ENCODE measurements around the gene BMERB1.

The BMERB1 gene

DNA sequence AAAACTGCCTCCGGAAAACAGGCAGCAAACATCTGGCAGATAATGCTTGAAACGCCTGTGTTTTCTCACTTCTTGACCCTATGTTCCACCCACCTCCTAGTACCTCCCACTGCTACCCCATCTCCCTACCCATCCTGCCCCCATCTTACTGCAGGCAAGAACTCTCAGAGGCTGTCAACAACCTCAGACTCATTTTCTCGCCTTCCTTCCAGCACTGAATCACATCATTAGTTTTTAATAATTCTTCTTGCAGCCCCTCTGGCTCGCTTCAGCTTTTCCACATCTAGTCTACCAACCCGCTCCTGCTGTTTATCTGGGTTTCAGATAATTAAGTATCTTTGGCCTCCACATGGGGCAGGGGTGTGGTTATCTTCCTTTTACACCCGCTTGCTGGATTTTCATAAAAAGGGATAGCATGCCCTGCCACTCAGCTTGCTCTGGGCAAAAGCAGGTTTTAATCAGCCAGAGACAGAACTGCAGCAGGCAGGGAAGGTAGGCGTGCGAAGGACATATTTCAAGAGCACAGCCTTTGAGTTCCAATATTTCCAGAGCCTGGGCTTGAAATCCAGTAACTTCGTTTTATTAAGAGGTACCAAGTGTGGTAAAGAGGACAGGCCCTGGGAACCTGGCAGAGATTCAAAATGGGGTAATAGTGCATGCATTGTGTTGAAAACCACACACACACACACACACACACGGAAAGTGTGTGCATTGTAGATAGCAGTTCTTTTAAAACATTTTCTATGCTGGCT is 87.5 kb downstream of the BMERB1 start:
- DNase-seq (ENCODE audit: low spot score in 2 of 2) (no peak), ATAC-seq (ENCODE audit: low read depth) (no peak)
- H3K4me1 Mint-ChIP-seq: peaks cover 18% of the 10 kb centered on the region
- H3K9me3 Mint-ChIP-seq: no peaks in the 10 kb centered on the region
- H3K4me3 Mint-ChIP-seq: no peak overlapping the region
- no peaks in the 10 kb centered on the region for H3K27me3 Mint-ChIP-seq
- no peak overlapping the region for H3K27ac Mint-ChIP-seq
- peaks cover 6% of the 10 kb centered on the region for H3K36me3 Mint-ChIP-seq

DNA sequence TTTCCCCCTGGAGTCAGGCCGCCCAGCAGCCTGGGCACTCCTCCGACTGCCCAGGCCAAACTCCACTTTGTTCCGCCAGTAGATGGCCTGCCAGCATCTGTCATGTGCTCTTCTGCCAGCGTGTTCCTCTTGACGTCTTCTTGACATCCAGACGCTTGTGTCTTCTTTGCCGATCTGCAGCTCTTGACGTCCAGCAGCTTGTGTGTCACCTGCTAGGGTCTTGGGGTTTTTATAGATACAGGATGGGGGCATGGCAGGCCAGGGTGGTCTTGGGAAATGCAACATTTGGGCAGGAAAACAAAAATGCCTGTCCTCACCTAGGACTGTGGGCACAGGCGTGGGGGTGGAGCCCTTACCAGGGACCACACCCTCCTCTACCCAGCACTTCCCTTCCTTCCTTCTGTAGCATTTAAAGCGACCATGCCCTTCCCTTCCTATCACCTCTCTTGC is 88.7 kb downstream of the BMERB1 start:
- Mint-ChIP-seq H3K9me3 (no peaks in the 10 kb centered on the region), H3K4me1 (peaks cover 14% of the 10 kb centered on the region), H3K27me3 (no peaks in the 10 kb centered on the region), H3K27ac (peak overlapping the region; percentile 87), H3K4me3 (peak overlapping the region; percentile 75), H3K36me3 (peaks cover 4% of the 10 kb centered on the region)
- DNase-seq (ENCODE audit: low spot score in 2 of 2) (no peak), ATAC-seq (ENCODE audit: low read depth) (peak; percentile 63)

DNA sequence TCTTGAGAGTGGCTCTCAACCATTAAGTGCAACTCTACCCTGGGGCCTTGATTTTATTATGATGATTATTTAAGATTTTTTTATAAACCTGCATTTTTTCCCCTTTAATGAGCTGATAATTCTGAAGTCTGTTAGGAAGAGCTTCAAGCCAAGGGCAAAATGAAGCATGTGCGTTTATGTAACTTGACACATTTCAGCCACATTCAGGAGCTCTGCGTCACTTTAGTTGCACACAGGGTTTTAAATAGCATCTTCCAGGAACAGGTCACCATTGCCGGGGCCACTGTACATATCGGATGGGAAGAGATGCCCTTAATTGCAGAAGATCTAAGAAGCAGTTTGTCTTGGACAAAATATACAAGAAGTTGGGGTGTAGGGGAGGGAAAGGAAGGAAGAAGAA is 89.6 kb downstream of the BMERB1 start:
- Mint-ChIP-seq H3K27ac (peak overlapping the region; percentile 62), H3K4me3 (no peak overlapping the region), H3K27me3 (no peaks in the 10 kb centered on the region), H3K9me3 (no peaks in the 10 kb centered on the region), H3K4me1 (peaks cover 14% of the 10 kb centered on the region), H3K36me3 (peaks cover 4% of the 10 kb centered on the region)
- DNase-seq (ENCODE audit: low spot score in 2 of 2): no peak
- no peak for ATAC-seq (ENCODE audit: low read depth)

DNA sequence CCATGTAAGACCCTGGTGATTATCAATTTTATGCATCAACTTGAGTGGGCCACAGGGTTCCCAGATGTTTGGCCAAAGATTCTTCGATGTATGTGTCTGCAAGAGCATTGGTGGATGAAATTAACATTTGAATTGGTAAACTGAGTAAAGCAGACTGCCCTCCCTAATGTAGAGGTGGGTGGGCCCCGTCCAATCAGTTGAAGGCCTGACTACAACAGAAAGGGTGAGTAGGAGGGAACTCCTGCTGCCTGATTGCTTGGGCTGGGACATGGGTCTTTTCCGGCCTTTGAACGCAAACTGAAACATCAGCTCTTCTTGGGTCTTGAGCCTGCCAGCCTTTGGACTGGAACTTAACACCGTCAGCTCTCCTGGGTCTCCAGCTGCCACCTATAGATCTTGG is 90.6 kb downstream of the BMERB1 start:
- no peaks in the 10 kb centered on the region for H3K27me3 Mint-ChIP-seq
- no peak for ATAC-seq (ENCODE audit: low read depth)
- DNase-seq (ENCODE audit: low spot score in 2 of 2): no peak
- H3K4me3 Mint-ChIP-seq: no peak overlapping the region
- peaks cover 14% of the 10 kb centered on the region for H3K4me1 Mint-ChIP-seq
- no peak overlapping the region for H3K27ac Mint-ChIP-seq
- H3K9me3 Mint-ChIP-seq: no peaks in the 10 kb centered on the region
- H3K36me3 Mint-ChIP-seq: peaks cover 4% of the 10 kb centered on the region

DNA sequence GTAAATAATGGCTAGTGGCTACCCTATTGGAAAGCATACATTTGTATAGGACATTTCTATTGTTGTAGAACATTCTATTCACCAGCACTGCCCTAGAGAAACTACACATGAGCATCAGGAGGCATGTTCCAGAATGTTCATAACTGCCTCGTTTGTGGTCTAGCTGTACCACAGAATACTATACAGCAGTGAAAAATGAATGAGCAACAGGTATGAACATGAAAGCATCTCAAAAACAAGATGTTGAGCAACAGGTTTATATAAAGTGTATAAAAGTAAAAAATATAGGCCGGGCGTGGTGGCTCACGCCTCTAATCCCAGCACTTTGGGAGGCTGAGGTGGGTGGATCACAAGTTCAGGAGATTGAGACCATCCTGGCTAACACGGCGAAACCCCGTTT is 91.7 kb downstream of the BMERB1 start:
- no peak overlapping the region for H3K4me3 Mint-ChIP-seq
- H3K27me3 Mint-ChIP-seq: no peaks in the 10 kb centered on the region
- H3K9me3 Mint-ChIP-seq: no peaks in the 10 kb centered on the region
- DNase-seq (ENCODE audit: low spot score in 2 of 2) (no peak), ATAC-seq (ENCODE audit: low read depth) (no peak)
- H3K36me3 Mint-ChIP-seq: peaks cover 2% of the 10 kb centered on the region
- H3K4me1 Mint-ChIP-seq: peaks cover 10% of the 10 kb centered on the region
- H3K27ac Mint-ChIP-seq: no peak overlapping the region

DNA sequence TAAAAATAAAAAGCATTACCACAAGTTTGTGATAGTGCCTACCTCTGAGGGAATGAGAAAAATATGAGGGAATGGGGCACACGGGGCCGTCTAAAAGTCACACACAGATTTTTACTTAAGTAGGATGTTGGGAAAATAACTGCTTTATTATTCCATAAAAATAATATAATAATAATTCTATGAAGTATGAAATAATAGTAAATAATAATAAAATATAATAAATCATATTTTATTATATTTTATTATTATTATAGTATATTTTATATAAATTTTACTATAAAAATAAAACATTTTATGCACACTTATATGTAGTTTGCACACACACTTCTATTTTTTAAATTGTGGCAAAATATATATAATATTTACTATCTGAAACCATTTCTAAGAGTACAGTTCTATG is 92.3 kb downstream of the BMERB1 start:
- DNase-seq (ENCODE audit: low spot score in 2 of 2): no peak
- Mint-ChIP-seq H3K36me3 (peaks cover 2% of the 10 kb centered on the region), H3K27me3 (no peaks in the 10 kb centered on the region), H3K4me1 (peaks cover 10% of the 10 kb centered on the region), H3K4me3 (no peak overlapping the region), H3K9me3 (no peaks in the 10 kb centered on the region), H3K27ac (no peak overlapping the region)
- ATAC-seq (ENCODE audit: low read depth): no peak

DNA sequence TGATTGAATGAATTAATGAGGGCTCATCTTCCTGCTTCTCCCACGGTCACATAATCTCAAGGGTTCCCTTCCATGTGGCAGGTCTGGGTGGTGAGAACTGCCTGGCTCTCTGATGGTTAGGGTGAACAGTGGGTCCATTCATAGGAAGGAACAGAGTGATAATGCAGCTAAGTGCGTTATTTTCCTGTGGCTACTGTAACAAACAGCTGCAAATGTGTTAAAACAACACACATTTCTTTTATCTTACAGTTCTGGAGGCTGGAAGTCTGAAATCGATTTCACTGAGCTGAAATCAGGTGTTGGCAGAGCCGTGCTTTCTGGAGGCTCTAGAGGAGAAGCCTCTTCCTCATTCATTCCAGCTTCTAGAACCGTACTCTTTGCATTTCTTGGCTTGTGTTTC is 95.3 kb downstream of the BMERB1 start:
- Mint-ChIP-seq H3K27ac (no peak overlapping the region), H3K36me3 (no peaks in the 10 kb centered on the region), H3K9me3 (no peaks in the 10 kb centered on the region), H3K4me3 (no peak overlapping the region), H3K4me1 (peaks cover 3% of the 10 kb centered on the region), H3K27me3 (no peaks in the 10 kb centered on the region)
- DNase-seq (ENCODE audit: low spot score in 2 of 2): no peak
- ATAC-seq (ENCODE audit: low read depth): no peak

DNA sequence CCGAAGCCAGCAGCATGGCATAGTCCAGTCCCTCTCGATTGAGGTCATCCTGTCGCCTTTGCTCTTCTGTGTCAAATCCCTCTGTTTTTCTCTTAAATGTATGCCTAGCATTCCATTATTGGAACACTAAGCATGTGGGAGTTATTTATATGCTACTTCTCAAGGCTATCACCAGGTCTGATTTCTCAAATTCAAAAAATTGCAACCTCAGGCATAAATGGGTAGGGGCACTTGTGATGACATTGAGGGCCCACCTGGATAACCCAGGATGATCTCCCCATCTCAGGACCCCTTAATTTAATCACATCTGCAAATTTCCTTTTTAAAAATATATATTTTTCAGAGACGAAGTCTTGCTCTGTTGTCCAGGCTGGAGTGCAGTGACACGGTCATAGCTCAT is 95.7 kb downstream of the BMERB1 start:
- peaks cover 3% of the 10 kb centered on the region for H3K4me1 Mint-ChIP-seq
- no peak overlapping the region for H3K4me3 Mint-ChIP-seq
- ATAC-seq (ENCODE audit: low read depth) (no peak), DNase-seq (ENCODE audit: low spot score in 2 of 2) (no peak)
- H3K27ac Mint-ChIP-seq: no peak overlapping the region
- no peaks in the 10 kb centered on the region for H3K27me3 Mint-ChIP-seq
- H3K9me3 Mint-ChIP-seq: no peaks in the 10 kb centered on the region
- no peaks in the 10 kb centered on the region for H3K36me3 Mint-ChIP-seq

DNA sequence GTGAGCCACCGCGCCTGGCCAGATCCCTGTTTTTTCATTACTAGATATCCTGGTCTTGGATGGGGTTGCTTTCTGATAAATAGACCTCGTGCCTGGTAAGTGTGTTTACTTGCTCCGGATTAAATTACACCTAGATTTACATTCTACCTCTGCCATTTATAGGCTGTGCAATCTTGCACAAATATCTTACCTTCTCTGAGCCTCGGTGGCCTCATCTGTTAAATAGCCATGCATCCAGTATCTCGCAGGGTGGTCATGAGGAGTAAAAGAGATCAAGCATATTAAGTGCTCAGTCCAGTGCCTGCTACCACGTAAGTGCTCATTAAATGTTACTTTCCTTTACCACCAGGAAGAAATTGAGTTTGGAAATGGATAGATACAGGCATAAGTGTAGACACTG is 98.4 kb downstream of the BMERB1 start:
- DNase-seq (ENCODE audit: low spot score in 2 of 2): no peak
- H3K4me3 Mint-ChIP-seq: no peak overlapping the region
- H3K9me3 Mint-ChIP-seq: no peaks in the 10 kb centered on the region
- no peaks in the 10 kb centered on the region for H3K27me3 Mint-ChIP-seq
- H3K4me1 Mint-ChIP-seq: peaks cover 3% of the 10 kb centered on the region
- no peaks in the 10 kb centered on the region for H3K36me3 Mint-ChIP-seq
- ATAC-seq (ENCODE audit: low read depth): no peak
- no peak overlapping the region for H3K27ac Mint-ChIP-seq

DNA sequence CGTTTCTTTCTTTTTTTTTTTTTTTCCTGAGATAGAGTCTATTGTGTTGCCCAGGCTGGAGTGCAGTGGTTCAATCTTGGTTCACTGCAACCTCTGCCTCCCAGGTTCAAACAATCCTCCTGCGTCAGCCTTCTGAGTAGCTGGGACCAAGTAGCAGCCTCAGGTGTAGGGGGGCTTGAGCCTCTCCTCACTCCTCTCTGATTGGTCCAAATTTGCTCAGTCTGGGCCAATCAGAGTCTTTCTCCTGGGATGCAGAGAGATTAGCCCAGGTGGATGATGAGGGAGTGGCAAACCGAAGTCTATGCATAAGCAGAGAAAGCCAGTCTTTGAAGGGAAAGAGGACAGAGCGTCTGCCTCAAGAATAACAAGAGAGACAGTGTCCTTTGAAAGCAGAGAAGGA is 99.0 kb downstream of the BMERB1 start:
- no peaks in the 10 kb centered on the region for H3K9me3 Mint-ChIP-seq
- peaks cover 3% of the 10 kb centered on the region for H3K4me1 Mint-ChIP-seq
- H3K4me3 Mint-ChIP-seq: no peak overlapping the region
- DNase-seq (ENCODE audit: low spot score in 2 of 2) (no peak), ATAC-seq (ENCODE audit: low read depth) (no peak)
- no peaks in the 10 kb centered on the region for H3K36me3 Mint-ChIP-seq
- no peaks in the 10 kb centered on the region for H3K27me3 Mint-ChIP-seq
- no peak overlapping the region for H3K27ac Mint-ChIP-seq

DNA sequence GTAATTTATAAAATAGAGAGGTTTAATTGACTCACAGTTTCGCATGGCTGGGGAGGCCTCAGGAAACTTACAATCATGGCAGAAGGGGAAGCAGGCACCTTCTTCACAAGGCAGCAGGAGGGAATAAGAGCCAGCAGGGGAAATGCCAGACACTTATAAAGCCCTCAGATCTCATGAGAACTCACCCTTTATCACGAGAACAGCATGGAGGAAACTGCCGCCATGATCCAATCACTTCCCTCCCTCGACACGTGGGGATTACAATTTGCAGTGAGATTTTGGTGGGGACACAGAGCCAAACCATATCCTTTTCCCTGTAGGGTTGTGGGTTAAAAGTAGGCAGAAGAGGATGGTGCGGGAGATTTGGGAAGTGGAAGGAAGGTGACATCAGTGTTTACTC is 101.4 kb downstream of the BMERB1 start:
- Mint-ChIP-seq H3K4me3 (no peak overlapping the region), H3K27me3 (no peaks in the 10 kb centered on the region), H3K27ac (no peak overlapping the region), H3K36me3 (no peaks in the 10 kb centered on the region), H3K4me1 (peaks cover 3% of the 10 kb centered on the region), H3K9me3 (no peaks in the 10 kb centered on the region)
- no peak for DNase-seq (ENCODE audit: low spot score in 2 of 2)
- no peak for ATAC-seq (ENCODE audit: low read depth)

DNA sequence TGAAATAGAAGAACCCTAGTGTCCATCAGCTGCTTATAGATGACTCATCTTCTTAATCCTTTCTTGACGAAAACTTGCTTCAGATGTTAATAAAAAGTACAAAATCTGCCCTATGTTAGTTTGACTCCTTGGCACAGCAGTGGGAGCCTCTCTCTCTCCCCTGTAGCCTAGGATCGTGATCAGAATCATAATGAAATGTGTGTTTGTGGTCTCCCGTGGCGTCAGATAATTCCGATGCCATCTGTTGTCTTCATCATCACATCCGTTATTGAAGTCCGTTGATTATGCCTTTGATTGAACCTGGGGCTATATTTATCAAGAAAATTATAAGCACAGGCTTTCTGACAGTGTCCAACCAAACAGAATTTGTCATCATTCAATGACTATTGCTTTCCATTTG is 102.5 kb downstream of the BMERB1 start:
- ATAC-seq (ENCODE audit: low read depth) (no peak), DNase-seq (ENCODE audit: low spot score in 2 of 2) (no peak)
- Mint-ChIP-seq H3K27ac (no peak overlapping the region), H3K27me3 (no peaks in the 10 kb centered on the region), H3K9me3 (no peaks in the 10 kb centered on the region), H3K4me1 (peaks cover 3% of the 10 kb centered on the region), H3K36me3 (no peaks in the 10 kb centered on the region), H3K4me3 (no peak overlapping the region)

DNA sequence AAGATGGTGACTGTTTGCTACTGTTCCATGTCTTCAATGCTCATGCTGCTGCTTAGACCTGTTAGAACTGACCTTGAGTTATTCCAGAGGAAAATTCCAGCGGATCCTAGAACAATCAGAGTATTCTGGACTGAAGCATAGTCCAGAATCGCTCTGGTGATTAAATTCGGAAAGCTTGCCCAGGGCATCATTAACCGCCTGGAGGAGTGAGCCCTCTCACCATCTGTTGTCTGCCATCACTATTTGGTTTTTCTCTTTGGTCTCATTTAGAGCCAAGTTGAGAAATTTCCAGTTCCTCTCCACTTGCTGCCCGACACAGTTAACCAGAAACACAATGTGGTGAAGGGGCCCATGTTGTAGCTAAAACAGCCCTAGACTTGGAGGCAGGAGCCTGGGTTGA is 104.1 kb downstream of the BMERB1 start:
- no peaks in the 10 kb centered on the region for H3K27me3 Mint-ChIP-seq
- H3K36me3 Mint-ChIP-seq: peaks cover 2% of the 10 kb centered on the region
- H3K4me1 Mint-ChIP-seq: peaks cover 2% of the 10 kb centered on the region
- no peak overlapping the region for H3K4me3 Mint-ChIP-seq
- no peak for DNase-seq (ENCODE audit: low spot score in 2 of 2)
- no peak for ATAC-seq (ENCODE audit: low read depth)
- no peak overlapping the region for H3K27ac Mint-ChIP-seq
- H3K9me3 Mint-ChIP-seq: peaks cover 1% of the 10 kb centered on the region

DNA sequence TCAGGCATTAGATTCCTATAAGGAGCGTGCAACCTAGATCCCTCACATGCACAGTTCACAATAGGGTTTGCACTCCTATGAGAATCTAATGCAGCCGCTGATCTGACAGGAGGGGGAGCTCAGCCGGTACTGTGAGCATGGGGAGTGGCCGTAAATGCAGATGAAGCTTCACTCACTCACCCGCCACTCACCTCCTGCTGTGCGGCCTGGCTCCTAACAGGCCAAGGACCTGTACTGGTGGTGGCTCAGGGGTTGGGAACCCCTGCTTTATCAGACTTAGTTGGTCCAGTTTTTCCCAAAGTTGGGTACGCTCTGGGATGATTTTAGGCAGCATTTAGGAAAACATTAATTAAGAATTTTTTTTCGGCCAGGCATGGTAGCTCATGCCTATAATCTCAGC is 104.8 kb downstream of the BMERB1 start:
- DNase-seq (ENCODE audit: low spot score in 2 of 2) (no peak), ATAC-seq (ENCODE audit: low read depth) (no peak)
- H3K4me1 Mint-ChIP-seq: peaks cover 2% of the 10 kb centered on the region
- H3K36me3 Mint-ChIP-seq: peaks cover 2% of the 10 kb centered on the region
- H3K4me3 Mint-ChIP-seq: no peak overlapping the region
- no peak overlapping the region for H3K27ac Mint-ChIP-seq
- peaks cover 1% of the 10 kb centered on the region for H3K9me3 Mint-ChIP-seq
- no peaks in the 10 kb centered on the region for H3K27me3 Mint-ChIP-seq

DNA sequence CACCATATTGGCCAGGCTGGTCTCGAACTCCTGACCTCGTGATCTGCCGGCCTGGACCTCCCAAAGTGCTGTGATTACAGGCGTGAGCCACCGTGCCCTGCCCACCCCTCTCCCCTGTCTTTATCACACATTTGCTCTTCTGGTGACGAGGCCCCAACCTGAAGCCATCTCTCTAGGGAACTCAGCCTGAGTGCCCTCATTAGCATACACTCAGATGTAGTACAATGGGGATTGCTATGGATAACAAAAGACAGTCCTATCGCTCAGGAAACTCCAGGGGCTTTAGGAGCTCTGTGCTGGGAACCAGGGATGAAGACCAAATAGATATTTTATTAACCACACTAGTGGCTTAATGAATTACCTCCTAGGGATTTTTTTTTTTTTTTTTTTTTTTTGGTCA is 107.9 kb downstream of the BMERB1 start:
- ATAC-seq (ENCODE audit: low read depth) (no peak), DNase-seq (ENCODE audit: low spot score in 2 of 2) (no peak)
- Mint-ChIP-seq H3K4me3 (no peak overlapping the region), H3K27ac (no peak overlapping the region), H3K4me1 (peaks cover 2% of the 10 kb centered on the region), H3K36me3 (peaks cover 2% of the 10 kb centered on the region), H3K9me3 (peaks cover 1% of the 10 kb centered on the region), H3K27me3 (no peaks in the 10 kb centered on the region)
